NCI-H1048 (cell line): ENCODE measurements around the gene DLK1.

Experiments used
- DNase-seq: peaks from one replicate; lab custom pipeline; 2025; lab: John Stamatoyannopoulos, UW

The DLK1 gene

GRCh38 chr14:100726550-100727085, at the start of gene DLK1:
DLK1 (plus strand) TSS chr14:100726892; CDS start chr14:100727069, 177 bp downstream.
- DNase-seq, result no peak

GRCh38 chr14:100677152-100677551, 49.5 kb upstream of the DLK1 start:
- no peak for DNase-seq

GRCh38 chr14:100677554-100678468, 48.9 kb upstream of the DLK1 start:
- DNase-seq, result no peak

DNA sequence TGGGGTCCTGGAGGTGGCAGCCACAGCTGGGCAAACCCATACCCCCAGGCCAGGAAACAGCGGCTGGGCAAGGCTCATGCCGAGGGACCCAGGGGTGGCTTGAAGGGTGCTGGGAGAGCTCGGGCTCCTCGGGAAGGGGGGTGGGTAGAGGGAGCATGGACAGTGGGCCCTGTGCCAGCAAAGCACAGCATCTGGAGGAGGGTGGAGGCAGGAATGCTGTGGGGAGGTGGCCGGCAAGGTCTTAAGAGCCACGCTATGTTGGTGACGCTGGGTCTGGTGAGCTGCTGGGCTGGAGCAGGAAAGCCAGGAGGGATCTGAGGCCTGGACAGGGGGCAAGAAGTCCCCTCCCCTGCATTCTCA, 48.2 kb upstream of the DLK1 start:
- no peak for DNase-seq

DNA sequence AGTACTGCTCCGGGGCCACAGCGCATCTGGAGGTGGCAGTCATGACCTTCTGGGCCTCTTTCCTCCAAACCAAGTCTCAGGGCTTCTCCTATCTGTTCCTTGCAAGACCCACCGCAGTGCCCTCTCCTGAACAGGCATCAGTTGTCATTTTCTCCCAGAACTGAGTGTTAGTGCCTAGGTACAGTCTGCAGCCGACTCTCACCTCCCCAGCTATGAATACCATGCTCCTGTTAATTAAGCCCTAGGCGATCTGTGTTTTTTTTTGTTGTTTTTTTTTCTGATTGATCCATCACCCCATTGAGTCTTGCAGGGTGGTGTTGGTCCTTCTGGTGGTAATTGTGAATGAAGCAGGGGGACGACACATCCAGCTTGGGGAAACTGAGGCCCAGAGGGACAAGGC, 47.5 kb upstream of the DLK1 start:
- DNase-seq, result no peak

DNA sequence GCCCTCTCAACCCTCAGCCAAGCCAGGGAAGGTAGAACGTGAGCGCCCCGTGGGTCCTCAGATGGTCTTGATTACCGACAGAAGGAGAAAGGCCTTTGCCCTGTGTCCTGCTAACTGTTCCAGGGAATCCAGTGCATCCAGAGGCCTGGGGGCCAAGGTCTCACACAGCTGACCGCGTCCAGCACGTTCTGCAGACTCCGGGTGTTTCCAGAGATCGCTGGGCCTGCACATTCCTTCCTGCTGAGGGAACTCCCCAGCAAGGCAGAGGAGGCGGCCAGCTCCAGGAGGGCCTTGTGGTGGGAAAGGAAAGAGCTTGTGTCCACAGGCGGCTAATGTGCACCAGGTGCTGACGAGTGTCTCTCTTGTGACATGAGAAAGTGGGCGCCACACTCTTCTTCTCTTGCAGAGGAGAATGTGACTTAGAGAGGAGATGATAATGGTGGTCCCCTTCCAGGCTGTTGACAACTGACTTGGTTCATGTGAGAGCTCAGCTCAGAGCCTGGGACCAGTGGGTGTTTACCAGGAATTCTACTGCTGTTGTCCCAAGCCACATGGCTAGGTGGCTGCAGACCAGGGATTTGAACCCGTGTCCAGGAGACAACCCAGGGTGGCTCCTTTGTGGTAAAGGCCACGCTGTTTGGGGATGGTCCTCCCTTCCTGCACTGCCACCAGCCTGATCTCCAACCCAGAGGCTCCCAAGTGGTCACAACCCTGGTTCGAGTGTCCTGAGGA, 46.8 kb upstream of the DLK1 start:
- DNase-seq, result no peak

GRCh38 chr14:100680439-100681051, 46.1 kb upstream of the DLK1 start:
- no peak for DNase-seq

DNA sequence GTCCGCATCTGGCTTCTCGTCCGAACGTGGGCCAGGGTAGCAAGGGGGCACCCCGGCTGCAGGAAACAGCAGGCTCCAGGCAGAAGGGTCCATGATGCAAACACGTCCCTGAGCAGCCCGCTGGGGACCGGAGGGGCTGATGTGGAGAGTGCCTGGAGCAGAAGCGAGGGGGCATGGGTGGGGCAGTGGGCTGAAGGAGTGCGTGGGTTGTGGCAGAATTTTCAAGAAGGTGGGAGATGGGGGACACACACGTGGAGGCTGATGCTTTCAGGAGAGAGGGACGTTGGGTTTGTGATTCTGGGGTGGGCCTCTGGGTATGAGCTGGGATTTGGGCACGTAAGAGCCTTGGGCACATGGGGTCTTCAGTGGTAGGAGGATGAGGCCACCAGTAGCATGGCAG, 45.6 kb upstream of the DLK1 start:
- DNase-seq, result no peak

DNA sequence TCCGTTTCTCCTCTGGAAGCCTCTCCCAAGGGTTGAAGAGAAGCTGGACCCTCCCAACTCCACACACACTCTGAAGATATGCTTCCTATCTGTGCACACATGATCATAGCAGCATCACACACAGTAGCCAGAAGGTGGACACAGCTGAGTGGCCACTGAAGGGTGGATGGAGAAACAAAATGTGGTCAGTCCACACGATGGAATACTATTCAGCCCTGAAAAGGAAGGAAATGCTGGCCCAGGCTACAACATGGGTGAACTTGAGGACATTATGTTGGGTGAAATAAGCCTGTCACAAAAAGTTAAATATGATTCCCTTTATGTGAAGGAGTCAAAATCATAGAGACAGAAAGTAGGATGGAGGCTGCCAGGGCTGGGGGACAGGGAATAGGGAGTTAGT, 43.9 kb upstream of the DLK1 start:
- no peak for DNase-seq

GRCh38 chr14:100683578-100683977, 43.1 kb upstream of the DLK1 start:
- no peak for DNase-seq

DNA sequence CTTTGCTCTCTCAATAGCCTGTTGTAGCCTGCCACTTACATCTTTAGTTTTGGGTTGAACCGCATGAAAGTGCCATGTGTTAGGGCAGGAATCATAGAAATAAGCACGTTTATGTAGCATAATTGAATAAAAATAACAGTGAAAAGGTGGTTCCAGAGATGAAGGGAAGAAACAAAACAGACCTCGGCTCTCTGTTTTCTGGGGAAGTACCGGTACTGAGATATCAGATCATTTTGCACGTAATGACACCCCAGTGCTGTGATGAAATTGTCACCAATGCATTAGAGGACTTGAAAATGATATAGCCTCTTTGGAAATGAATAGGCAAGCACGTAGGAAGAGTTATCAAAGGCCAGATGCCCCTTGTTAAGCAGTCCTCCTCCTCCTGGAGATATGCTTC, 42.5 kb upstream of the DLK1 start:
- DNase-seq, result no peak

DNA sequence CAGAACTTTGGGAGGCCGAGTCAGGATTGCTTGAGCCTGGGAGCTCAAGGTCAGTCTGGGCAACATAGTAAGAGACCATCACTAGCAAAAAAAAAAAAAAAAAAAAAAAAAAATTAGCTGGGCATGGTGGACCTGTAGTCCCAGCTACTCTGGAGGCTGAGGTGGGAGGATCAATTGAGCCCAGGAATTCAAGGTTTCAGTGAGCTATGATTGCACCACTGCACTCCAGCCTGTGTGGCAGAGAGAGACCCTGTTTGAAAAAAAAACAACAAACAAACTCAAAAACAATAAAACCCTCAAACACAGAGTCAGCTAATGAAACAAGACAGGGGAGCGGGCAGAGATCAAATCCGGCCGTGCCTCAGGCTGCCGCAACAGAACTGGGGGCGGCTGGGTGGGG, 41.7 kb upstream of the DLK1 start:
- no peak for DNase-seq

DNA sequence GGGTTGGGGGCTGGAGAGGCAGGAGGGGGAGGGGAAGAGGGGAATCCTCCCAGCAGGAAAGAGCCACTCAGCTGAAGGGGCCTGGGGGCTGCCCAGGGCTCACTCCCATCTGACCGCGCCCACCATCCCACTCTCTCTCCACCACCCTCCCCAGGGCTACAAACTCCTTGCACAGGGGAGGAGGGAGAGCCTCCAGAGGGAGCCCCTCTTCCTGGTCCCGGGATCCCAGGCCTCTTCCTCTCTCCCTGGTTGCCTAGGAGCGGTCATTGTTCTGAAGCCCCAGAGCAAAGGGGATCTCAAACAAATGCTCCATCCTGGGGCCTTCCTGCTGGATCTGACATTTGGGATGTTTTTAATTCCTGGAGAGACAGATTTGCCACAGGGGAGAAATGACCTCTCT, 39.8 kb upstream of the DLK1 start:
- DNase-seq, result no peak

DNA sequence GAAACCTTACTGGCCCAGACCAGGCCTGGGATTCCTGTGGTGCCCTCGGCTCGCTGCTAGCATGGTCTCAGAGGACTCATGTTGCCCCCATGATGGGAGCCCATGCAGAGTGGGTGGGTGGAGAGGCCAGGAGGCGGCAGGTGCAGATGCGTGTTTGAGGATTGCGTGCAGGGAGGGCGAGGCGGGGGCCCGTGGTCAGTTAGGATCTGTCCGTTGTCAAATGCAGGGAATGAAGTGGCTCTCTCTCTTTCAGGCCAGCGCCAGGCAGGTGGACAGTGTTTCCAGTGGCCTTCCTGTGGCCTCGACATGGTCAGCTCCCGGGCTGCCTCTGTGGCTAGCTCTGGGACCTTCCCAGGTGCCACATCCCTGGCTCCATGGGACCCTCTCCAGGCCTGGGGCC, 39.3 kb upstream of the DLK1 start:
- DNase-seq, result no peak

GRCh38 chr14:100688051-100688450, 38.6 kb upstream of the DLK1 start:
- no peak for DNase-seq

GRCh38 chr14:100688598-100689461, 37.9 kb upstream of the DLK1 start:
- no peak for DNase-seq

DNA sequence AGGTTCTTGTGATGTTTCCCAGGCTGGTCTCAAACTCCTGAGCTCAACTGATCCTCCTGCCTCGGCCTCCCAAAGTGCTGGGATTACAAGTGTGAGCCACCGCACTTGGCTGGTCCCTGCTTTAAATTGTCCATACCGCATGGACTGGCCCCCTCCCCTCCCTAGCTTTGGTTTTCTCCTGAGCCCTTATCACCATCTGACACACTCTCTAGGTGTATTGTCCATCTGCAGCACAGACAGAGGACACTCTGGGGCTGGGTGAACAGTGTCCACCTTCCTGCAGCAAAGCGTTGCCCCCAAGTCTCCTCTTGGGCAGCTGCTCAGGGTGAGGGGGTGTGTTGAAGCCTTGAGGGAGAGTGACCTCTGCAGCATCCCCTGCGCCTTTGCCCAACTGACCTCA, 36.0 kb upstream of the DLK1 start:
- DNase-seq, result no peak

GRCh38 chr14:100691395-100692056, 35.2 kb upstream of the DLK1 start:
- DNase-seq, result no peak

GRCh38 chr14:100692256-100692655, 34.4 kb upstream of the DLK1 start:
- DNase-seq, result no peak

GRCh38 chr14:100692859-100693558, 33.7 kb upstream of the DLK1 start:
- no peak for DNase-seq
